ENCODE results near the gene F3.

The F3 gene

GRCh38 chr1:94552071-94552586 lies 10.6 kb upstream of the F3 start:
- no peak for DNase-seq

GRCh38 chr1:94551449-94551848 lies 9.9 kb upstream of the F3 start:
- no peak for DNase-seq

GRCh38 chr1:94550800-94551241 lies 9.3 kb upstream of the F3 start:
- DNase-seq, result no peak

- no peak for DNase-seq
Observed at GRCh38 chr1:94550396-94550795, 8.8 kb upstream of the F3 start.

DNA sequence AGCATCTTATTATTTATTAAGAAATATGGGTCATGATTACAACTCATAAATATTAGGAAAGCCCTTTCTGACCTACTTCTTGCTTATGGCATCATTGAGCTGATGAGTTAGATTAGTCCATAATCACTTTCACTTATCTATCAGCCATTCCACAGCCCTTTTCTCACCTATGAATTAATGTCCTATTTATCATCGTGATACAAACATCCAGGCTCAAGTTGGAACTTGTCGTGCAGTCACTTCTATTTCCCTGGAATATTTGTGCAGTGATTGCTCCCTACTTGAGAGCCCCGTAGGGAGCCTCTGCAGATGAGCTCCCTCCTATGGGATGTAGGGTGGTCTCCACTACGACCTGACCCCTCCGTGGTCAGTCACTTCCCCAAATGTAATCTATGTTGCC lies 8.1 kb upstream of the F3 start:
- DNase-seq, result no peak

DNA sequence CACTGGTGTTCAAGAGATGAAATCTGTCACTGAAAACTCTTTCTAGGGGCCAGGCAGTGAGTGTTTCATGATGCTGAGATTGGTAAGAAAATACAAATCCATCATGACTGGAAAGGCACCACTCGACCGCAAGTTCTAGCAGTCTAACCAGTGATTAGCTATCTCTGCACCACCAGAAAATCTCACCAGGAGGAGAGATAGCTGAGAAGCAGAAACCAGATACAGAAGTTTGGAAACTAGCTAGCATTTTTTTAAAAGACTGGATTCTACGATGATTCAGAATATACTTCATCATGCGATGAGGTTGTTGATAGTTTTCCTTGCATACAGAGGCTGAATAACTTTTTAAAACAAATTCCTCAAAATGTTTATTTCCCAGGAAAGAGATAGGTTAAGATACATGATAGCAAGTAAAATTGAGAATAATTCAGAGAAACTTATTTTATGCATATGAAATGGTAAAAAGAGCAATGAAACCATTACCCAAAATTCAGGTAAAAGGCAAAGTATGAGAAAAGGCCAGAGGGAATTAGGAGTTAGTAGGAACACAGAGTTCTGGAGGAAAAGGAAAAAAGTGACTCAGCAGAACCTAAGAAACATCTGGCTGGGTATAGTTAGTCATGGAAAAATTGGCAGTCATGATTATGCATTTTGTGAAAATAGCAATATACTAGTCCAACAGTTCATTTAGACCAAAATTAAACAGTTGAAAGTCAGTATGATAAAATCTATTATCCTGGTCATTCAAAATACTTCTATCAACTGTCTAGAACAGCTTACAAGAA lies 3.3 kb upstream of the F3 start:
- no peak for DNase-seq

- no peak for DNase-seq
Observed at GRCh38 chr1:94543893-94544635, 2.5 kb upstream of the F3 start.

- DNase-seq, result no peak
Observed at GRCh38 chr1:94543001-94543400, 1.4 kb upstream of the F3 start.

DNA sequence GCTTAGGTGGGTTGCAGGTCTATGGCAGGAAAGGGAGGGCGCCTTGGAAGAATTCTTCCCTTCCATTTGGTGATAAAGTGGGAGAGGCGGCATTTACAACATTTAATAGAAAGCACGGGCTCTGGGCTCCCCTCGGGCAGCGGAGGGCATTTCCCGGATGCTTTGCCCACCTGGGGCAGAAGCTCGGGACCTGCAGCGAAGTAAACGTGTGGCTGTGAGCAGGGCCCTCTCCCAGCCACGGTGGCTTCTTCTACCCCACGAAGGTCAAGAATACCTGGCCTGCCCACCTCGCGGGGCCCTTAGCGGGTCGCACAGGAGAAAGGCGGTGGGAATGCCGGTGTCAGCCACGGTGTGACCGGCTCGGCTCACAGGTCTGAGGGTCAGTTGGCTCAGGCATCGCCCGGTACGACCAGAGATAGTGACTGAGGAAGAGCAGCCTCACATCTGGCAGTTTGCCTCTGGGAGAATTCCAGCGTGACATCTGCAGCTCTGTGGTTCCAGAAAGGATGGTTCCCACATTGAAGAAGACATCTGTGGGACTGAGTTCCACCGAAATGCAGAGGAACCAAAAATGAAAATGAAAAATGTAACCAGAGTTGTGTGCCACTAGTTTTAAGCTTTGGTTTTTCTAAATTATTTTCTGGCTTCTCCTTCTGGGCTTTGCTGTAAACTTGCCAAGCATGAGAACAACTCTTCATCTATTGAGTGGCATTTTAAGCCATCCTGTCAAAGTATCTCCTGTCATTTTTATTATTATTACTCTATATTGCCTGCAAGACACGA lies 720 bp upstream of the F3 start:
- DNase-seq, result no peak

- no peak for DNase-seq
Observed at GRCh38 chr1:94540440-94541245, 916 bp downstream of the F3 start.

DNA sequence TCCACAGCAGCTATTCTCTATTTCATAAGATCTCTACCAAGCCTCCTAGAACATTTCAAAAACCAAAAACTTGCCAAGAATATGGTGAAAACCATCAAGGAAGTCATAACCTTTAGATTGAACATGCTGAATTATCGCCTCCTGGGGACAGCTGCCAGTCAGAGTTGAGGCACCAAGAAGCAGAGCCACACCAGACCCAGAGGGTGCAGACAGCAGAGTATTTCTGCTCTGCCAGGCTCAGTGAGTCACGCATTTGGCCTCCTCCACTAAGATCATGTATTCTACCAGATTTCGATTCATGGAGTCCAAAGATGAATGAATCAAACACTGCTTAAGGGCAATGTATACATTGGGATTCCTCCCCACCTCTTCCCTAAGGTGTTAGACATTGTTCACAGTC lies 2.1 kb downstream of the F3 start:
- DNase-seq, result no peak

GRCh38 chr1:94538243-94538827 lies 3.2 kb downstream of the F3 start:
- DNase-seq, result no peak

- DNase-seq, result no peak
Observed at GRCh38 chr1:94537254-94537653, 4.3 kb downstream of the F3 start.

DNA sequence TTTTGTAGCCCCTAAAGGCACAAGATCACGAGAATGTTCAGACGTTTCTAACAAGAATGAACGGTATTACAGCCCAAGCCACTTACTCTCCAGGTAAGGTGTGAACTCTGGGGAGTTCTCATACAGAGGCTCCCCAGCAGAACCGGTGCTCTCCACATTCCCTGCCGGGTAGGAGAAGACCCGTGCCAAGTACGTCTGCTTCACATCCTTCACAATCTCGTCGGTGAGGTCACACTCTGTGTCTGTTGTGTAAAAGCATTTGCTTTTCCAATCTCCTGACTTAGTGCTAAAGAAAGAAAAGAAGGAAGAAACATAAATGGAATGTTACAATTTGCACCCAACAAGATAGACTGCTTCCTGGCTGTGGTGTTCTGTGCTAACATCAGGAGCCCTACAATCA lies 5.7 kb downstream of the F3 start:
- no peak for DNase-seq

DNA sequence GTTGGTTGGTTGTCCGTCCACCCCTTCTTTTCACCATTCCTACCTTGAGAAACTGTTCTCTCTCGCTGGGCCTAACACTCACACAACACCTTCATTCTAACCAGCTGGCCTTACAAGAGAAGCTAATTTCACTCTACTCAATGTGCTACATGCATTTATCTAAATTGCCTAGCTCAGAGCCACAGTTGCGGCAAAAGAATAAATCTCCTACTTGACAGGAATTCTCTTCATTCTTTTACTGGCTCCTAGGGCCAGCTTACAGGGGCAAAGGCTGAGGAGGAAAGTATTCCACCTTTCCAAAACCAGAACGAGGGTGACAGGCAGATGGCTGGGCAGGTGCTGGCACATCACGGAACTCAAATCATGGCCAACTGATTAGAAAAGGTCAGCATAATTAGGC lies 6.5 kb downstream of the F3 start:
- DNase-seq, result no peak

- DNase-seq, result no peak
Observed at GRCh38 chr1:94532077-94532476, 9.5 kb downstream of the F3 start.

GRCh38 chr1:94531664-94532063 lies 9.9 kb downstream of the F3 start:
- DNase-seq, result no peak

DNA sequence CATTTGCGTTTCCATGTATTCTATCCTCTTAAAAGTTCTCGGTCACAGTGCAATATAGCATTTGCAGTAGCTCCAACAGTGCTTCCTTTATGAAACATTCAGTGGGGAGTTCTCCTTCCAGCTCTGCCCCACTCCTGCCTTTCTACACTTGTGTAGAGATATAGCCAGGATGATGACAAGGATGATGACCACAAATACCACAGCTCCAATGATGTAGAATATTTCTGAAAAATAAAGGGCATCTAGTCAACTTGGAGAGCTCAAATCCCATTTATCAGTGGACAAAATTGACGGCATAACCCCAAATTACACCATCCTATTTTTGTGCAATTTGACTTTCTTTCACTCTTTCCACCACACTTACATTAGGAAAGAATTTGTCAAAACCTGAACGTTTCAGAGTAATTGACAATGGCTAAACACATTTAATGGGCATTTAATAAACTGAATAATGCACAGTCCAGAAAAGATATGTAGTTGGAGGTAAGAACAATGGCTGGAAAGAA lies 11.1 kb downstream of the F3 start:
- DNase-seq, result no peak

DNA sequence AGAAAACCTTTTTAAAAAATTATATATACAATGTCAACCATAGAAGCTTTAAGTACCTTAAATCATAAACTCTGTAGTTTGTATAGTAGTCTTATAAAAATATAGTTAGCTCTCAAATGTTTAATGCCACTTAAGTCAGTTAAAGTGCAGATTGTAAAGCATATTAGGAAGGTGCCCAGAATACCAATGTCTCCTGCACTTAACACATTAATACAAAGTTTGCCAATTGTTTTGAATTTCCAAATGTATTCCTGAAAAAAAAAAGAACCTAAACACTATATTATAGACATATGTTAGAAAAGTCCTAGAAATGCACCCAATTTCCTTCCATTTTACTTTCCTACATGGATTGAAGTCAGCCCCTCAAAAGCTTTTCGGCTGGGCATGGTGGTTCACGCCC lies 12.1 kb downstream of the F3 start:
- DNase-seq, result no peak

DNA sequence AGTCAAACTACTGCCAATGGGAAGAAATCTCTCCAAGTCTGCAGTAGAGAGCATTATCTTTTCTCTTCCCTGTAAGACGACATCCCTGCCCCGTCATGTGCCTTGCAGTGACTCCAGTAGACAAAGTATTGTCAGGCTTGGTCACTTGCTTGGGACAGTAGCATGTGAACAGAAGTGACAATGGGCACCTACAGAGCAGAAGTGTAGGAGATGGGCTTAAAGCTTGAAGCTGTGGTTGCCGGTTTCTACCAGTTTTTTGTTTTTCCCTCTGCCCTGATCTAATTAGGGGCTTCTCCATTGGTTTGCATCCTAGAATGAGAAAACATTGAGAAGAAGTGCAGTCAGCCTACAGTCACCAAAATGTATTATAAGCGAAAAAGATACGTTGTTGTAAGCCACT lies 12.7 kb downstream of the F3 start:
- no peak for DNase-seq

GRCh38 chr1:94528299-94528698 lies 13.3 kb downstream of the F3 start:
- DNase-seq, result no peak

- DNase-seq, result no peak
Observed at GRCh38 chr1:94527447-94528031, 14.0 kb downstream of the F3 start.

Data from NCI-H2081 treated with DMSO at 0.1 percent for 48 hours (cell line).